ENCODE data around the gene APOA1.
A peak's percentile ranks its signal among the peaks of the same experiment; 100 is the strongest.

The APOA1 gene

DNA sequence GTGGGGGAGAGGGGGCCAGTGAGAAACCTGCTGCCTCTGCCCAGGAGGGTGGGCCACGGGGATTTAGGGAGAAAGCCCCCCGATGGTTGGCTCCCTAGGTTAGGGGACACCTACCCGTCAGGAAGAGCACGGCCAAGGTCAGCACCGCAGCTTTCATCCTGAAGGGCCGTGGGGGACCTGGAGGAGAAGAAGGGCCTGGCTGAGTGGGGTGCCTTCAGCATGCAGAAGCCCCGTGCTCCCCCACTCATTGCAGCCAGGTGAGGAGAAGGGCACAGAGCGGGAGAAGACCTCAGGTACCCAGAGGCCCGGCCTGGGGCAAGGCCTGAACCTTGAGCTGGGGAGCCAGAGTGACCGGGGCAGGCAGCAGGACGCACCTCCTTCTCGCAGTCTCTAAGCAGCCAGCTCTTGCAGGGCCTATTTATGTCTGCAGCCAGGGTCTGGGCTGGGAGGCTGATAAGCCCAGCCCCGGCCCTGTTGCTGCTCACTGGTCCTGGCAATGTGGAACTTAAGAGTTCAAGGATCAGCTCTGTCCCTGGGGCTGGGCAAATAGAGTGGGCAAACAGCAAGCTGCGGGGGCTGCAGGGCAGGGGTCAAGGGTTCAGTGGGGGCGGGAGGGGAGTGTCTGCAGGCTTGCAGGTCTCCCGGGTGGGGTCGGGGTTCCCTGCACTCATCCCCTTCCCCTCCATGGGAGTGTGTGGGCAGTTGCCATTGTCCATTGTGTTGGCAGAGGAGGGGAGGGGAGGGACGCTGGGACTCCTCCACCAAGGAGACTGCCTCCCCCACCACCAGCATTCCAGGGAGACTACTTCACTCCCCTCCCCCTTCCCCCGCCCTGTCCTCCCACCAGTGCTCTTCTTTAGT, at the start of gene APOA1:
APOA1 (minus strand) TSS at position 392 of the 861 bp plus-strand sequence; CDS start at position 157, 235 bp downstream.
- no peak for DNase-seq (ENCODE audit: low spot score)

DNA sequence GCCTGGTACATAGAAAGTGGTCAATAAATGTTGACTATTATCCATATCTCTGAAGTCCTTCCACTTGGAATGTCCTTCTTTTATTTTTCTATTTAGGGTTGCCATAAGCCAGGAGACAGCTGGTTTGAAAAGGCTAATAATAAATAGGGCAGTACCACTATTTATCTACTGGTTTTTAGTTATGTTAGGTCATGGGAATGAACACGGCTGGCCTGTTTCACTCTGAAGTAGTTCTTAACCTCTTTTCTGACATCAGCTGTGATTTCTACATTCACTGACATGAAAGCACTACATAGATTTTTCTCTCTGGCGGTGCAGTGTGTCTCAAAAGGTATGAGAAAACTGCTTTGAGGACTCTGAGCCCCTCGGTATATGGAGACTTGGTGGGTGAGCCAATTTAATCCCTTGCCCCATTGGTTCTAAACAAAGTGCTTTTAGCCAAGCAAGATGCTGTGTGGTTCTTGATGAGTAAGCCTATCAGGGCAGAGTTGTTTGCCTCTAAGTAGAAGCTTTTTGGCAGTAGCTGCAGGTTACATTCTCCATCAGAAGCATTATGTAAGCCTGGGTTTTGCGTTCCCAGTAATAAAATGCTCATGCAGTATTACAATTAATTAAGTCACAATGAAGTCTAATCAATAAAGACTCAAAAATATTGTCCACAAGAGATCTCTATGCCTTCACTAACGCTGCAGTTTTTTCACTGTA, 48.7 kb upstream of the APOA1 start:
- DNase-seq (ENCODE audit: low spot score): no peak

DNA sequence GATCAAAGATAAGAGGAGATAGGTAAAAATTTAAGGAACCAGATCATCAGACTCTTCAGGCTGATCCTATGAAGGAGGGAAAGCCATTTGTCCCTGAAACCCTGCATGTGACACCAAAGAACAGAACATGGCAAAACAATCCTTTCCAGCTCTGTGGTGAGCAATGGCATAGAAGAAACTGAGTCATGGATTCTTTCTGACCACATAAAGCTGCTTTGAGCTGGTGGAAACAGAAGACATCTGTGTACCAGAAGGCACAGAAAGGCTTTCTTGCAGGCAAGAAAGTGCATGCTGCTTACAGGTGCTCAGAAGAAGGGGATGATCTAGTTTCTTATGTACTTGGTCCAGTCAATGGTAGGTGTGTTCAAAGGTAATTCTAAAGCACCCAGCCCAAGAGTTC, 45.0 kb upstream of the APOA1 start:
- DNase-seq (ENCODE audit: low spot score): no peak

DNA sequence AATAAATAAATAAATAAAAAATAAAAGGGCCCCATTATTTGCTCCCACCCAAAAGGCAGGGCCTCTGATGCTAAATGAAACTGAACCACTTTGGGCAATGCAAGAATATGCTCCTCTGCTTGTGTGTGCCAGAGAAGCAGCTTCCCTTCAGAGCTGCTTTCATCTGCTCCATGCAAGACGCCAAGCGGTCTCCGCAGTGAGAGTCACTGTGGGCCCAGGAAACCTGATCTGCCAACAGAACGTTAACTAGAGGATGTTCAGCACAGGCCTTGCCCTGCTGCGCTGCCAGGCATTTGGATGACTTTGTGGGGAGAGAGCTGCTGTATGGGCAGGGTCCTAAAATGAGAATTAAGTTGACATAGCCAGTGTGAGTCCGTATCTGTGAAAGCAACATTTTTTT, 43.7 kb upstream of the APOA1 start:
- no peak for DNase-seq (ENCODE audit: low spot score)

DNA sequence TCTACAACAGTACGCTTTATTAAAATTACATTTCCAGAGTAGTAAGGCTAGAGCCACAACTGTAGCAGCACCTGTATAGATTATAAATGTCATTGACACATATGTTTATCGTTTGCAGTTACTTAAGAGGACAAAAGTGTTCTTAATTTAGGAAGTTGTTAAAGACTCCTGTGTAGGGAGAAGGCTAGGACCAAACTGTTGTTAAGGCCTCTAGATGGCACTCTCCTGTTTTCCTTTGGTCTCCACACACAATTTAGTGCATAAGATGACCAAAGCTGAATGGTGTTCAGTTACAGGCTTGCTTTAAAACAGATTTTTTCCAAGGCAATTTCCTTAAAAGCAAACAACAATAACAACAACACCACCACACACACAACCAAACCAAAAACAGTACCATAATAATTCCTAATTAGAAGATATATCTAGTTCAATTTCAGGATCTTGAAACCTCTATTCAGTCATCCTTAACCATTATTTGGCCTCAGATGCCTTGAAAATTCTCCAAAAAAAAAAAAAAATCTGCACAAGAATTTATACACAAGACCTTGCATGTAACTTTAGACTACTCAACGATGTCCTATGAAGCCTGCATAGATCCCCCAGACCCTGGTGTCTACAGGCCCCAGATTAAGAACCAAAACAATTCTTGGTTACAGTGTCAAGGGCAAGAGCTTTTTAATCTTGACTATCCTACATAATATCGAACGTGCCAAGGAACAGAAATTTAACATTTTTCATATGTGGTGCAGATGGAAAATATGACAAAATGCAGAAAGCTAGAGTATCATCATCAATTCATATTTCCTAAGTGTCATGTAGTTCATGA, 42.6 kb upstream of the APOA1 start:
- peak; percentile 61 for DNase-seq (ENCODE audit: low spot score)

DNA sequence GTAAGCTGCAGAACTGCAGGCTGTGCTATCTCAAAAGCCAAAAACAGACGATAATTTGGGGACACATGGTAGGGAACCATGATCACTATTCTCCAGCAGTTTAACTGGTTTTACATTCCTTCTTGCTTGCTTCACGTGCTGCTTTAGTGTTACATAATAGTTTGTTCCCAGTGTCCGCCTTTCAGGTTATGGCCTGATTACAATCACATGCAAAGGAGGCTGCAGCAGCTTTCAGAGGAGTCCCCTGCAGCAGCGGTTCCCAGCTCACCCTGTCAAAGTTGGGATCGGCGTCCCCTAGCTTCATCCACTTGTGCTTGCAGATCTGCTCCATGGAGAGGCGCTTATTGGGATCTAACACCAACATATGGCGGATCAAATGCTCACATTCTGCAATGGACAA, 39.2 kb upstream of the APOA1 start:
- no peak for DNase-seq (ENCODE audit: low spot score)

DNA sequence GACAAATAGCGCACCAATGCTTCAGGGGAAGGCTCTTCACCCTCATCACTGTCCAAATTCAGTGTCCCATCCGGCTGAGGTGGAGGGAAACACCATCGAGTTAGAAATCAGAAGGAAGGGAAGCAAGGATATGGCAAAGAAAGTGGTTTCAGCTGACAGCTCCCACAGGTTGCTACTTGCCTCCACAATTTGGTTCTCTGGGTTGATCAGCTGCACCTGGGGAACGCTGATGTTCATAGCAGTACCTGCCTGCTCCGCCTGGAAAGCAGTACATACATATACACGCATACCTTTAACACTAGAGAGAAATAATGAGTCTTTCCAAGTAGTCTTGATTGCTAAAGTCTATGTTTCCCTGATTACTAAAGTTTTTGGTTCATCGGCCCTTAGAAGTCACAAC, 37.8 kb upstream of the APOA1 start:
- no peak for DNase-seq (ENCODE audit: low spot score)

DNA sequence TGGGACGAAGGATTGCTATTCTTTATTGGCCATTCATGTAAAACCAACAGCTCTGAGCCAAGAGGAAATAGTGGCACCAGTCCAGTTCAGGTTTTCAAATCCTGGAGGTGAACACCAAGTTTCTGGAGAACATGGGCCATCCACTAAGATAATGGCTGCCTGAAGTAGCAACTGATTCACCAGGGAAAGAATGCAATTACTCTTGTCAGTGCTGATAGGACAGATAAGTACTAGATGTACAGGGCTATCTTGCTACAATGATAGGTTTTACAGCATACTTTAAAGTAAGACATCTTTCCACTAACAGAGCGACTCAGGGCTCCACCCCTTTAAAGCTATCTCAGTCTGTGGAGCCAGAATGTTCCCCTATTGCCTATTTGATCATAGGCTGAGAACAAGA, 36.8 kb upstream of the APOA1 start:
- no peak for DNase-seq (ENCODE audit: low spot score)

DNA sequence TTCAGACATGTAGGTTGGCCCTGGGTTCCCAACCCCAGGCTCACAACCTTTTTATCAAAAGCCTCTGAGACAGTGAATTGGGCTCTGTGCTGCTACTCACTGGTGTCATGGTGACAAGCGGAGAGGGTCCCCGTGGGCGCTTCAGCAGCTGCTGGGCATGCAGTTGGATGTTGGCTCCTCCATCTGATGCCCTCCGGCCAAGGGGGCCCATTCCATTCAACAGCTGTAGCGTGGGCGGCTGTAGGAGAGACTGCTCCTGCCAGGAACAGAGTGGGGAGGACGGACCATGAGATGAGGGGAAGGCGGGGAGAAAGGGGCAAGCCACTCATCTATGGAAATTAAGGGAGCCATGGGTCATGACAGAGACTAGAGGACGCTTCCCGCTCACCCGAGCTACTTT, 36.0 kb upstream of the APOA1 start:
- DNase-seq (ENCODE audit: low spot score): no peak

DNA sequence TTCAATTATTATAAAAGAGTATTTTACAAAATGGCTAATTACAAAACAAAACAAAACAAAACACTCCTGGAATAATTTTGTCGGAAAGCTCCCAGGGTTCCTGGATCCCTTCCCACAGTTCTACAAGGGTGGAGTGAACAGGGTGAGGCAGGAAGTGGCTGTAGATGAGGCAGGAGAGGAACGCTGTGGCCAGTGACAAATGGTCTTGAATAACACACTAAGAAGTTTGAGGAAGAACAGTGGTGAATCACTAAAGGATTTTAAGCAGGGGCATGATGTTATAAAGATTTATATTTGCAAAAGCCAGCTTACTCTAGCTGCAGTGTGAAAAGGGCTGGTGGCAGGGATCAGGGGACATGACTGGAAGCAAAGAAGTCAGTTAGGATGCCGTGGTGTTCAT, 33.8 kb upstream of the APOA1 start:
- DNase-seq (ENCODE audit: low spot score): no peak

DNA sequence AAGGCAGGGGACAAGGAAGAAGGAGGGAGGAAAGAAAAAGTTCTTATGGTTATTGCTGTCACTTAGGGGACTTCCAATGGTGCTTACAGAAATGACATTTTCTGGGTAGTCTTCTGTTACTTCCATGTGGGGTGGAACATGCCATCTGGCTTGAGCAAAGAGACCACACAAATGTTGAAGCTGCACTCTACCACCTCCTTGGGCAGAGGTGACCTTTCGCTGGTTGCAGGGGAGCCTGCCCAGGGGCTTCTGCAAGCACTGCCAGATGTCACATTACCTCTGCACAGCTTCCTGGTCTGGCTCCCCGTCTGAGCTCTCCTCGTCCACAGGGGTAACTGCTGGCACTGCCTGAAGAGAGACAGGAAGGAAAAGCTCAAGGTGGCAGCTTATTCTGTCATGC, 32.6 kb upstream of the APOA1 start:
- no peak for DNase-seq (ENCODE audit: low spot score)

DNA sequence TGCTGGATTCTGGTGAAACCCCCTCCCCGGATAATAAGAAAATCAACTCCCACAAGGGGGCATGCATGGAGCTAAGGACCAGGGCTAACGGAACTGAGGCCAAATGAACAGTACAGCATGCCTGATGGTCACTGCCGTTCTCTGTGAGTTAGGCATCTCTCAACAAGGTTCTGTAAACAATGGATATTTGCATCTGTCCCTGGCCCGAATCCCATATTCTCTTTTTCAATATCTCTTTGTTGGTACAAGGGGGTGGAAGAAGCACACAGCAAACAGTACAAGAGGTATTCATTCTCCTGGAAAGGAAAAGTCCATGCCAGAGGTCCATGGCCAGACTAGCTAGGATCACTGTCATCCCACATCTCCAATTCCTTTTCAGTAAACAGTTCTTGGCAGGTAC, 32.2 kb upstream of the APOA1 start:
- no peak for DNase-seq (ENCODE audit: low spot score)

DNA sequence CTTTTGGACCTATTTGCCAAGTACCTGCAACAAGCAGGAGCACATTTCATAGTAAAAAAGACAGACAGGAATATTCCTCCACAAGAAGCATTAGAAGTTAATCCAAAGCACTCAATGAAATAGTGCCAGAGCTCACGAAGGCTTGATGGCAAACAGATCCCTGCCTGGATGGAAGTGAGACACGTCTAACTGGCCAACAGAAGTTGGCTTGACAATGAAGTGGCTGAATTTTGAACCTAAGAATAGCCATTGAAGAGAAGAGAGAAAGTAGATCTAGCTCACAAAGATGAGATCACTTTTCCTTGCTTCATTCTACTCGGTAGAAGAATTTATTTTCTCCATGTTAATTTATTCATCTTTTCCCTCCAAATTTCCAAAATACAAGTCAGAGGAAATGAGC, 30.6 kb upstream of the APOA1 start:
- no peak for DNase-seq (ENCODE audit: low spot score)

DNA sequence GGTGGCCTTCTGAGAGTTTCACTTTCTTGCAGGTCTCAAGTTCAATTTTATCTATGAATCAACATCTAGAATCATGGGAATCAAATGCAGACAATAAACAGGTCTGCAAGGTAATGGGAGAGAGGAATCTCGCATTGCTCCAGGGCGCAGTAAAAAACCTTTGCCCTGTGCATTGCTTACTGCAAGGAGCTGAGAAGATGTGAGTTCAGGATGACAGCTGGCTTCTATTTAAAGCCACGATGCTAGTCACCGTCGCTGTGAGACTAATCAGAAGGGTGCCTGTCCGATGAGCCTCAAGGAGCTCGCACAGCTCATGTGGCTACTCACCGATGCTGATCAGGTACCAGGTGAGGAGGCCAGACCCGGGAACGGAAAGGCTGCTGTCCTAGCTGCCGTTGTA, 30.2 kb upstream of the APOA1 start:
- DNase-seq (ENCODE audit: low spot score): no peak

DNA sequence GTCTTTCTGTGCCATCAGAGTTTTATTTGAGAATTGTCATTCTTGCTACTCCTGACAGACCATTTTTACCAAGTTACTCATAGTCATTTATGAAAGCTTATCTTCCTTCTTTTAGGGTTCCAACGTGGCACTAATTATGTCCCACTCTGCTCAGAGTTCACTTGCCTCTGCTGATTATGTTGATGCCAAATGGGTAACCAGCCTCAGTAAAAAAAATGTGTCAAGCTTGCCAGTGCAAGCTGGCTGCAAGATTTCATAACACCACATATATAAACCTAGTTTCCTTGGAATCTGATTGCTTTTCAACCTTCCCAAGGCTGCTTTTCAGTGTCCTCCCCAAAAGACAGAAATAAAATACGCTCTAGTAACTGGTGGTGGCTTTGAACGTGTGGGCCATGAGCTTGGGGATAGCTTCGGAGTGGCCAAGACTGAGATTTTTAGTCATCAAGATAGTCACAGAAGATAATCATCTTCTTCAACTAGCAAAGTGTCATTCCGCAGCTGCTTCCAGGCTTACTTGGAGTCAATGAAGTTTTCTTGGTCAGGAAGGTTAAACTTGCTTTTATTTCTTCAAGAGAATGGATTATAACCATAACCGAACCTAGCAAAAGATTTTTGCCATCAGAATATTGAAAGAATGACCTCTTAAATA, 29.5 kb upstream of the APOA1 start:
- DNase-seq (ENCODE audit: low spot score): no peak

DNA sequence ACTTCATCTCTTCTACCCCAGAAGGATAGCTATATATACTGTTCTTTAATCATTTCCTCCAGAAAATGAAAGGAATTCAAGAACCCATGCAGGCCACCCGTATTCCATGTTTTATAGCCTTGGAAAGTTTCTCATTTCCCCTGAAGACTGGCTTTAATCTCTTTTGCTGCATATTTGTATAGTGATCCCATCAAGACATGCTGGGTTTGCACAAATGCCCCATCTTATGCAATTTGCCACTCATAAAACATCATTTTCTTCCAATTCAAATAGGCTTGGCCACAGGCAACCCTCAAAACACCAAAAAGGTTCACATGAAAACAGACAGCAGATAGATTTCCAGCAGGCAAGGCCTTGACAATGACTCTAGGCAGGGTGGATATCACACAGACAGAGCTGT, 28.3 kb upstream of the APOA1 start:
- no peak for DNase-seq (ENCODE audit: low spot score)

DNA sequence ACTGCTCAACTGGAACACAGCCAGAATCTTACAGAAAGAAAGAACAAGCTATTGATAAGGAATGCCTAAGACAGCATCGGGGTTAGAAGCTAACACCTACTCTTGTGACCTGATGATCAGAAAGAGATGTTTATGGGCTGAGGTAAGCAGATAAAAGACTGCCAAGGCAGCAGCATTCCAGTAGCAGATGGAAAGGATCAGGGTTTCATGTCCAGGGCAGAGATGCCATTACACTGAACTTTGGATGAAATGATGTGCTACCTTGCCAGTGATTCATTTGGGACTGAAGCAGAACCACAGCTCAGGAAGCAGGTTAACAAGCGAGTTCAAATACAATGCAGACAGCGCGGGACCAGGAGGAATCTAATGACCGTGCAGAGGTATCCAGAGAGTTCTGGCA, 27.1 kb upstream of the APOA1 start:
- DNase-seq (ENCODE audit: low spot score): no peak

DNA sequence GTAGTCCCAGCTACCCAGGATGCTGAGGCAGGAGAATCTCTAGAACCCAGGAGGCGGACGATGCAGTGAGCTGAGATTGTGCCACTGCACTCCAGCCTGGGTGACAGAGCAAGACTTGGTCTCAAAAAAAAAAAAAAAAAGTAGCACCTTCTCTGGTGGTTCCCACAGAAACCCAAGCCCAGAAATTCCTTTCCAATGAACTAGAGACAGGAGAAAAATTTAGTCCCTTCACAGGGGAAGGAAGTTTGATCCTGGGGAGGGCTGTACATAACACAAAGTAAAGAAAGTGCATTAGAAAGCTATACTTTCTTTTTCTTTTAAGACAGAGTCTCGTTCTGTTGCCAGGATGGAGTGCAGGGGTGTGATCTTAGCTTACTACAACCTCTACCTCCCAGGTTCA, 25.5 kb upstream of the APOA1 start:
- DNase-seq (ENCODE audit: low spot score): no peak

DNA sequence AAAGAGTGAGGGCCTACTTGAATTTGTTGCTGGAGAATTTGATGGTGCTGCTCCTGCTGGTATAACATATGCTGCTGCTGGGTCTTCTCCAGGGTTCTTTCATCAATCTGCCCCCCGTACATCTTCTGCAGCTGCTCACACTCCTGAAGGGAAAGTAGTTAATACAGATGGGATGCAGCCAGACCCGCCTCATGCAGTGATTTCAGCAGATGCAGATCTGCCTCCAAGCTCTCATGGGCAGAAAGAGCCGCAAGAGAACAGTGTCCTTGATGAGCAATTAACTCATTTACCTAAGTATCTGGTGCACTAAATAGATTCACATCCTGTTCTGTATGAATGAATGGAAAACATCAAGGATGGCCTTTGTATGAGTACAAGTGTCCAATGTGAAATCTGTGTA, 24.8 kb upstream of the APOA1 start:
- DNase-seq (ENCODE audit: low spot score): no peak

DNA sequence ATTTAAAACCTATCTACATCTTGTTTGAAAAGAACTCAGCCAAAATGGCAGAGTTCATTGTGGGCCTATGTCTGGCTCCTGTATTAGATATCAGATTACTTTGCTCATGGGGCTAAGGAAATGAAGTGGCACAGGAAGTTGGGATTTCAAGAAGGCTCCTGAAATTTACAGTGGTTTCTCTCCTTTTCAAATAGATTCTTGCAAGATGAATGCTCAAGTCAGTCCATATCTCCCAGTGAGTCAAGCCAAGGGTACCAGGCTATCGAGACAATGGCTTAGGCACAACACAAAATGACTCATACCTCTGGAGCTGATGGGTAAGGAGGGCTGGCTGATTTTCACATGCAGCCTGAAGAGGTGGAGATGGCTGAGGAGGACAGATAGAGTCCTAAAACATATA, 24.1 kb upstream of the APOA1 start:
- DNase-seq (ENCODE audit: low spot score): no peak

DNA sequence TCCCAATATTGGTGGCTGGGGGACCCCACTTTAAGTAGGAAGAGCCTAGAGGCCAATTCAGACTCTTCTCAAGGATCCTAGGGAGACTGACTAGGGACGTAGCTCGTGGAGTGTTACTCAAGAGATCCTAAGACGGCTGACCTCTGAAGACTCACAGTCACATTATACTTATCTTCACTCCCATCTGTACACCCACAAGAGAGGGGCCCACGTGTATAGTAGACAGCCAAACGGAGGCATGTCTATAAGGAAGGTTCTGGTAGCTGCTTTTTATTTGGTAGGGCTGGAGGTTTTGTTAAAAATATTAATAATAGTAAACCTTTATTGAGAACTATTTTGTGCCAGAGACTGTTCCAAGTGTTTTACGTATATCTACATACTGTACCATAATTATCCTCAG, 22.9 kb upstream of the APOA1 start:
- DNase-seq (ENCODE audit: low spot score): no peak

DNA sequence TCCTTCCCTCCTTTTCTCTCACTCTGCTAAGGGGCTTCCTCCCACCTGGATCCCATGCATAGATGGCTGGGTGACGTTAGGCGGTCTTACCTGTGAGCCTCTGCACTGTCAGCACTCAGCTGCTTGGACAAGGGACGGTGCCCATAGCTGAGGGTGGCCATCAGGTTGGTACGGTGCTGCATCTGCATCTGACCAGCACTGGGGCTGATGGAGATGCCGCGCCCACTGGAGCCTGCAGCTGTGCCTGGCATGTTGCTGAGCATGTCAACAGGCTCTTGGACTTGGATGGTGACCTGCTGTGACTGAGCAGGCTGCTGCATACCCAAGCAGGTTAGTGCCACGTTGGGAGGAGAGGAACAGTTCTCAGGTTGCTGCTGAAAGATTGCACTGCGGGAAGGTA, 21.8 kb upstream of the APOA1 start:
- DNase-seq (ENCODE audit: low spot score): no peak
